SK-N-SH (cell line): Measurements from ENCODE around the gene EFHB.

Experiments
- CHD2 ChIP-seq: fragments of 150-350 bp; IDR thresholded peaks from 2 replicates; pipeline ENCODE4 v1.6.1; 2018; ENCODE audit warnings: low read length; ENCODE audit not compliant: partially characterized antibody
- GABPA ChIP-seq: IDR thresholded peaks from 2 replicates; pipeline ENCODE4 v1.4.0; 2012; ENCODE audit warnings: low read depth, mild to moderate bottlenecking
- RAD21 ChIP-seq: IDR thresholded peaks from 2 replicates; pipeline ENCODE4 v1.6.1; 2012; ENCODE audit warnings: mild to moderate bottlenecking, low read length
- RCOR1 ChIP-seq: fragments of 150-350 bp; IDR thresholded peaks from 2 replicates; pipeline ENCODE4 v1.6.1; 2017; ENCODE audit warnings: antibody characterized with exemption, low read length
- RFX5 ChIP-seq: IDR thresholded peaks from 2 replicates; pipeline ENCODE4 v1.6.1; 2012; ENCODE audit warnings: mild to moderate bottlenecking, improper control_type of control experiment, low read length
- TEAD4 ChIP-seq: IDR thresholded peaks from 2 replicates; pipeline ENCODE4 v1.4.0; 2012; ENCODE audit warnings: mild to moderate bottlenecking, borderline replicate concordance; ENCODE audit not compliant: insufficient read depth
- TF ChIP-seq, protein P1 (sequence below): fragments of 200-600 bp; sonication (generic); IDR thresholded peaks from 2 replicates; pipeline ENCODE4 v1.6.1; 2017; ENCODE audit warnings: antibody characterized with exemption, mild to moderate bottlenecking, moderate library complexity
- TF ChIP-seq, protein P2 (sequence below): IDR thresholded peaks from 2 replicates; pipeline ENCODE4 v1.4.0; 2012; ENCODE audit warnings: low read depth, borderline replicate concordance

GRCh38 chr3:19901337-19901736 is 32.7 kb downstream of the EFHB start:
- TF ChIP-seq, protein P1, sequence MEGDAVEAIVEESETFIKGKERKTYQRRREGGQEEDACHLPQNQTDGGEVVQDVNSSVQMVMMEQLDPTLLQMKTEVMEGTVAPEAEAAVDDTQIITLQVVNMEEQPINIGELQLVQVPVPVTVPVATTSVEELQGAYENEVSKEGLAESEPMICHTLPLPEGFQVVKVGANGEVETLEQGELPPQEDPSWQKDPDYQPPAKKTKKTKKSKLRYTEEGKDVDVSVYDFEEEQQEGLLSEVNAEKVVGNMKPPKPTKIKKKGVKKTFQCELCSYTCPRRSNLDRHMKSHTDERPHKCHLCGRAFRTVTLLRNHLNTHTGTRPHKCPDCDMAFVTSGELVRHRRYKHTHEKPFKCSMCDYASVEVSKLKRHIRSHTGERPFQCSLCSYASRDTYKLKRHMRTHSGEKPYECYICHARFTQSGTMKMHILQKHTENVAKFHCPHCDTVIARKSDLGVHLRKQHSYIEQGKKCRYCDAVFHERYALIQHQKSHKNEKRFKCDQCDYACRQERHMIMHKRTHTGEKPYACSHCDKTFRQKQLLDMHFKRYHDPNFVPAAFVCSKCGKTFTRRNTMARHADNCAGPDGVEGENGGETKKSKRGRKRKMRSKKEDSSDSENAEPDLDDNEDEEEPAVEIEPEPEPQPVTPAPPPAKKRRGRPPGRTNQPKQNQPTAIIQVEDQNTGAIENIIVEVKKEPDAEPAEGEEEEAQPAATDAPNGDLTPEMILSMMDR: peak; percentile 39
- TF ChIP-seq CHD2 (no peak), RAD21 (no peak), TEAD4 (no peak), RCOR1 (no peak), GABPA (no peak), RFX5 (no peak)
- TF ChIP-seq, protein P2, sequence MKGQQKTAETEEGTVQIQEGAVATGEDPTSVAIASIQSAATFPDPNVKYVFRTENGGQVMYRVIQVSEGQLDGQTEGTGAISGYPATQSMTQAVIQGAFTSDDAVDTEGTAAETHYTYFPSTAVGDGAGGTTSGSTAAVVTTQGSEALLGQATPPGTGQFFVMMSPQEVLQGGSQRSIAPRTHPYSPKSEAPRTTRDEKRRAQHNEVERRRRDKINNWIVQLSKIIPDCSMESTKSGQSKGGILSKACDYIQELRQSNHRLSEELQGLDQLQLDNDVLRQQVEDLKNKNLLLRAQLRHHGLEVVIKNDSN: no peak
